ENCODE measurements around the gene TMEM258.

Gene TMEM258

GRCh38 chr11:61827571-61828378 lies 35.4 kb upstream of the TMEM258 start, which contains the start of gene FADS2:
Gene FADS2, plus strand, starts transcription at chr11:61828300. Its CDS starts 91 bp downstream, at chr11:61828391.
- peak; percentile 93 for DNase-seq (ENCODE audit: extremely low spot score)
- no peak for TF ChIP-seq CTCF (IDR thresholded peaks at IDR 0.05; ENCODE audit: control extremely low read depth, extremely low read depth, low read depth, missing control alignments)
- ChIA-PET POLR2A (interaction anchor here (0.5 to 1.3 kb wide), 2 partner anchors 13 to 141 kb away, joined by 3 to 5 read pairs; no protein-coding TSS in a partner anchor), CTCF (interaction anchor here (1.2 to 6.9 kb wide), 8 partner anchors 9 to 296 kb away, joined by 3 to 52 read pairs (median 12); partner anchors contain the start of genes FADS1 and INCENP)

GRCh38 chr11:61826930-61827570 lies 34.7 kb upstream of the TMEM258 start:
- CTCF ChIA-PET, result interaction anchor here (1.4 to 6.9 kb wide), 3 partner anchors 8 to 30 kb away, joined by 6 to 52 read pairs (median 29); partner anchors contain the start of gene FADS1
- POLR2A ChIA-PET, result interaction anchor here (1.3 kb wide), 1 partner anchor 12 kb away, joined by 5 read pairs; no protein-coding TSS in a partner anchor
- no peak for DNase-seq (ENCODE audit: extremely low spot score)
- TF ChIP-seq CTCF (IDR thresholded peaks at IDR 0.05; ENCODE audit: control extremely low read depth, extremely low read depth, low read depth, missing control alignments), result no peak

GRCh38 chr11:61820174-61820573 lies 27.8 kb upstream of the TMEM258 start:
- CTCF ChIA-PET, result interaction anchor here (1.1 to 4.8 kb wide), 5 partner anchors 8 to 78 kb away, joined by 3 to 52 read pairs (median 9); partner anchors contain the start of gene FADS2
- DNase-seq (ENCODE audit: extremely low spot score), result no peak
- TF ChIP-seq CTCF (IDR thresholded peaks at IDR 0.05; ENCODE audit: control extremely low read depth, extremely low read depth, low read depth, missing control alignments), result no peak
- POLR2A ChIA-PET, result no interaction called here

GRCh38 chr11:61817471-61818202 lies 25.2 kb upstream of the TMEM258 start:
- TF ChIP-seq CTCF (IDR thresholded peaks at IDR 0.05; ENCODE audit: control extremely low read depth, extremely low read depth, low read depth, missing control alignments), result no peak
- ChIA-PET POLR2A (no interaction called here), CTCF (interaction anchor here (0.8 to 8.8 kb wide), 12 partner anchors 11 to 290 kb away, joined by 3 to 103 read pairs (median 4); partner anchors contain the start of genes BEST1 and FADS2)
- DNase-seq (ENCODE audit: extremely low spot score), result no peak

- DNase-seq (ENCODE audit: extremely low spot score), result peak; percentile 85
- peak; percentile 64 for TF ChIP-seq CTCF (IDR thresholded peaks at IDR 0.05; ENCODE audit: control extremely low read depth, extremely low read depth, low read depth, missing control alignments)
- ChIA-PET CTCF (interaction anchor here (0.8 to 8.8 kb wide), 11 partner anchors 10 to 291 kb away, joined by 3 to 103 read pairs (median 5); partner anchors contain the start of gene FADS2), POLR2A (no interaction called here)
Measured at GRCh38 chr11:61816736-61817455, 24.5 kb upstream of the TMEM258 start, which contains the start of gene FADS1. Gene FADS1, minus strand, starts transcription at chr11:61817003. Its CDS starts 74 bp downstream, at chr11:61816929.
